ENCODE measurements around the gene RASSF1.

The RASSF1 gene

GRCh38 chr3:50340448-50341329 lies at the start of gene RASSF1:
Gene RASSF1, minus strand, starts transcription at chr3:50340836. Its CDS starts 31 bp downstream, at chr3:50340805.
- peak; percentile 66 for DNase-seq (ENCODE audit: low read depth)

DNA sequence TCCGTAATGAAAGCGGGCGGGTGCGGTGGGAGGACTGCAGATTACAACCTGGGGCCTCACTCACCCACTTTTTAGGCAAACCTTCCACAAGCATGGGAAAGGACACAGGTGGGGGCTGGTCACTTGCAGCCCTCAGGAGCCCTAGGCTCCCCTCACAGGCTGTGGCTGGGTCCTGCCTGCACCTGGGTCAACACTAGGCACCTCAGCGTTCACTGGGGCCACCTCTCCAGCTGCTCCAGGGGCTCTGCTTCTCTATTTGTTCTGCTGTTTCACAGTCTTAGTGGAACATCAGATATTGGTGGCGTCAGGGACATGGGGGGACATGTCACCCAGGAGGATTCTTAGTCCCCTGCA lies 48.8 kb upstream of the RASSF1 start:
- DNase-seq (ENCODE audit: low read depth), result no peak

DNA sequence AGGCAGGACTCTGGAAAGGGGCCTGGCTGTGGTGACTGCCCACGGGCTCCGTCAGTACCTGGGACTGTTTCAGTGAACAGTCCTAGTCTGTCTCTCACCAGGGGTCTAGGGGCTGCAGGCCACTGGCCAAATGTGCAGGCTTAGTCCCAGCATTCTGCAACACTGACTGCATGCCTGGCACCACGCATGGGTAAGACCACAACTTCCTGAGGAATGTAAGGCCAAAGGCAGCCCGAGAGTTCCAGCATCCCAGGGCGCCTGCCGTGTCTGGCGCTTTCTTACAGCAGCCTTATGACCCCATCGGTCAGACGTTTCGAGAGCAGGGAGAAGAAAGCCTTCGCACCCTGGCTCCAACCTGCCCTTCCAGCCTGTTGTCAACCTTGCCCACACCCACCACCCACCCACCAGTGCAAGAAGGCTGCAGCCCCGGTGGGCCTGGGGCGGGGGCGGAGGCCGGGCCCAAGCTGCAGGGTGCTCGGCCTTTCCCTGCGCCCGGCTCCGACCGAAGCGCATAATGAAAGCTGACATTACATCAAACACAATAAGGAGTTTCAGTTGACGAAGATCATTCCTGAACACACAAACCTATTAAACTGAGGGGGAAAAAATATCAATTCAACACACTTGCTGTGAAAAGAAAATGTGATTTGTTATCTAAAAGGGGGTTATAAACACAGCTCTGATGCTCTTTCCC lies 48.2 kb upstream of the RASSF1 start:
- DNase-seq (ENCODE audit: low read depth), result no peak

DNA sequence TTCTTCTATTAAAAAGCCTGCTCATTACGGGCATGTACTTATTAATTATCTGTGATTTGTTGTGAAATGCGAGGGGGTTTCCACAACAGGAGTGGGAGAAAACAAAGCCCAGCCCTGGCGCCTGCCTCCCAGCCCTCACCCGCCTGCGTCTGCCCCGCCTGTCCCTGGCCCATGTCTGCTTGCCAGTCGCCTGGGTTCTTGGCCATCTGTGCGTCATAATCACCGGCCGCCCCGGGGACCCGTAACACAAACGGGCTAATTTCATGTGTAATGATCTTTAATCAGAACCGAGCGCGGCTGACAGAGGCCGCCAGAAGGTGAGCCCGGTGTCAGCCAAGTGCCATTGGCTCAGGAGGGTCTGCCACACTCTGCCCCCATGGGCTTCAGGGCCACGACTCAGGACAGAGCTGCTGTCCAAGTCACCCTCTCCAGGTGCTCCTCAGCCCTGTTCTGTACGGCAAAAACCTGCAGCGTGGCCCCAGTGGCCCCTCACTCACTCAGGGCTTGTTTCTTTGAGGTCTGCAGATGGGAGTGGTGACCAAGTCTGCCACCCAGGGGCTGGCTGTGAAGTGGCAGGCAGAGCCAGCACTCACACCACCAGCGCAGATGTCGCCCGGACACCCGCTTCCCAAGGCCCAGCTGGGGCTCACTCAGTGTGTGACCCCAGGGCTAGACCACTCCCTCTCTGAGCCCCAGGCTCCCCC lies 47.5 kb upstream of the RASSF1 start:
- no peak for DNase-seq (ENCODE audit: low read depth)

GRCh38 chr3:50385754-50386153 lies 45.1 kb upstream of the RASSF1 start:
- no peak for DNase-seq (ENCODE audit: low read depth)

GRCh38 chr3:50383750-50384149 lies 43.1 kb upstream of the RASSF1 start:
- DNase-seq (ENCODE audit: low read depth), result no peak

DNA sequence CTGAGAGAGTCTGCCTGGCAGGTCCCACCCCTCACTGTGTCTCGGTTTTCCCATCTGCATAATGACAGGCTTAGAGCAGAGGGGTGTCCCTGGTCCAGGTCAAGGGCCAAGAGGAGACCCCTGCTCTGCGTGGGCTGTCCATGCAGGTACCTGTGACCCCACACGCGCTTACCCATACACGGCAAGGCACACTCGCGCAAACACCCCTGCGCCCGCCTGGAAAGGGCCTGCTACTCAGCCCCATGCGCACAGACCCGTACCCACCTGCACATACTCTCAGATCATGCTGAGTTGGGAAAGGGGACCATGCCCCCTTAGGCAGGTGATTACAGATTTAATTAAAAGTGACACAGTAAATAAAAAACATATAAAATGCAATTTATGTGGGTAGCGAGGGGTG lies 42.1 kb upstream of the RASSF1 start:
- DNase-seq (ENCODE audit: low read depth), result no peak

GRCh38 chr3:50381383-50381782 lies 40.7 kb upstream of the RASSF1 start:
- DNase-seq (ENCODE audit: low read depth), result no peak

- no peak for DNase-seq (ENCODE audit: low read depth)
Measured at GRCh38 chr3:50380405-50381085, 39.9 kb upstream of the RASSF1 start.

DNA sequence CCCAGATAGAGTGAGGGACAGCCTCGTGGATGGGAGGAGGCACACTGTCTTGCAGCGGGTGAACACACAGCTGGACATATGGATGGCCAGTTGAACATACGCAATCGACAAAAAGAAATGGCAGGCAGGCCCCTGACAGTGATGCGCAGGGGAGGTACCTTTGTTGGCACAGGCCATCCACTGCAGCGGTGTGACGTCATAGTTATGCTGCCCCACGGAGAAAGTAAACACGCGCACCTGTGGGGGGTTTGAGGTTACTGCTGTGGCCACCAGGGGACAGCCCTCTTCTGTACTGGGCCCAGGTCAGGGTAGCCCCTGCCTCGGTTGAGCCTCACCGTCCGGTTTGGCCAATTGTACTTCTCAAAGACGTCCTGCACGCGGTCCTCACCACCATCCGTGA lies 38.1 kb upstream of the RASSF1 start:
- no peak for DNase-seq (ENCODE audit: low read depth)

- DNase-seq (ENCODE audit: low read depth), result no peak
Measured at GRCh38 chr3:50378024-50378423, 37.4 kb upstream of the RASSF1 start.

DNA sequence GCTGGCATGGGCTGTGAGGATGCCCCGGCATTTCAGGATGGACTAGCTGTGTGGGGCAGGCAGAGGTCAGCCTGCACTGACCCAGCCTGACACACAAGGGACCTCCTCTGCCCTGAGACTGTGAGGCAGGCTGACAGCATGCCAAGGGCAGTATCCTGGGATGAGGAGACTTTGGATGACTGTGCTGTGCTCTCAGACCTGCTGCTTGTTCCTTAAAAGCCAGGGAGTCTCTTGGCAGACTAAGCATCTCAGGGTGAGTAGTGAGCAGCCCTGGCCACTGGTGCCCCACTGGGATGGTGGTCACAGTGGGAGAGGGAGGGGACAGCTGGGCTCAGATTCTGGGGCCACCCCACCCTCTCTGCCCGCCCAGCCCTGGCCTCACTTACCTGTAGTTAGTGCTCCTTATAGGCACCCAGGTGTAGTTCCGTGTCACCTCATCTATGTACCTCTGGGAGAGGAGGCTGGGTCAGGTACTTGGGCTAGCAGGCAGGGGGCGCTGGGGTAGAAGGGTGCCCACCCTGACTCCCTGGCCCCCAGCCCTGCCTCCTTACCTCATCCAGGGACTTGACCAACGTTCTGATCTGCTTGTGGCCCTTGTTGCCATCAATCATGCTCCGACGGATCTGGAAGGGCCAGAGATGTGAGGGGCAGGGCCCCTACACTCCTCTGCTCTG lies 34.8 kb upstream of the RASSF1 start:
- no peak for DNase-seq (ENCODE audit: low read depth)

- no peak for DNase-seq (ENCODE audit: low read depth)
Measured at GRCh38 chr3:50374363-50375257, 34.0 kb upstream of the RASSF1 start.

- DNase-seq (ENCODE audit: low read depth), result no peak
Measured at GRCh38 chr3:50373146-50374051, 32.8 kb upstream of the RASSF1 start.

- no peak for DNase-seq (ENCODE audit: low read depth)
Measured at GRCh38 chr3:50372349-50372748, 31.7 kb upstream of the RASSF1 start.

- DNase-seq (ENCODE audit: low read depth), result no peak
Measured at GRCh38 chr3:50371133-50371685, 30.6 kb upstream of the RASSF1 start.

- no peak for DNase-seq (ENCODE audit: low read depth)
Measured at GRCh38 chr3:50370594-50370993, 30.0 kb upstream of the RASSF1 start.

DNA sequence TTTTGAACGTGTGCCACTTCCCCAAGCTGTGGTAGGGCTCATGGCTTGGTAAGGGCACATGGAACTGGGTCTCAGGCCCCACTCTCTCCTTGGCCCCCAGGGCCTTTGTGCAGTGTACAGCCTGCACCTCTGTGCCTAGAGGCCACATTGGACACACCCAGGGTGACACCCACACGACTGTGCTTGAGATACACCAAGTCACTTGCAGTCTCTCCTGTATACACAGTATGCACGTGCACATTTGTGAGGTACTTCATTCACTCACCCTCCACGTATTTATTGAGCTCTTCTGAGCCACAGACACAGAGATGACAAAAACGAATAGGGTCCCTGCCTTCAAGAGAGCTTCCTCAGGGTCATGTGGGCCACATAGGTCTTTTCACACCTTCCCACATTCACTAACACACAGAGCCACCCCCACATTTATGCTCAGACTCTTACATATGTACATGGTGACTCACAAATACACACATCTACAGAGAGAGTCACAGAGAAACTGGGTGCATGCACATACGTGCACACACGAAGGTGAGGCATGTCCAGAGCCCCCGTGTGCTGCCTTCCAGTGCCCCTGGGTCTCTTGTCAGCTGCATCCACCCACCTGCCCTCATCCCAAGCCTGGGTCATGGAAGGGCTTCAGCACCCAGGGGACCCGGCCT lies 28.5 kb upstream of the RASSF1 start:
- no peak for DNase-seq (ENCODE audit: low read depth)

DNA sequence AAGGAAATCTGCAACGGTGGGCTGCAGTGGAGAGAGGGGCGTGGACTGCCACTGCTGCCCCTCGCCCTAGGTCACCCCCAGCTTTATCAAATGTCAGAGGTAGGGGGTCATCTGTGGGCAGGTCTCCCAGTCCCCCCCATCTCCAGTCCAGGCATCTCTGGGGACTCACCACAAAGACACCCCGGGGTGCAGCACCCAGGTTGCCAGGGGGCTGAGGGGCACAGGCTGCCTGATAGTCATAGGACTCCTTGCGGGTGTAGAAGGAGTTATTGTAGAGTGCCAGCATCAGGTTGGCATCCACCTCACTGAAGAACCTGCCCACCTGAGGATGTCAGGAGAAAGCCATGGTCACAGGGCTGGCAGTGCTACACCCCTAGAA lies 25.2 kb upstream of the RASSF1 start:
- DNase-seq (ENCODE audit: low read depth), result no peak
